HCT116 (cell line): ENCODE data around the gene PPP2R5D. TPM values are rescaled to one million over a fixed set of nuclear protein-coding genes. Genes with fewer than 3 reads are reported as not detected.
A peak's percentile ranks its signal among the peaks of the same experiment; 100 is the strongest.

Experiments used
- ATAC-seq: fragments of 200-7000 bp; cut with Tn5 transposase; 2 replicates; pipeline ENCODE4 v1.9.1; 2020; ENCODE audit warnings: mild to moderate bottlenecking, moderate library complexity
- BruUV-seq: library from RNA; stranded (reverse); fragments of 400-500 nt; replicated peaks from 2 replicates; lab custom pipeline; 2021; lab: Mats Ljungman, UMichigan
- CTCF ChIA-PET: fragments of 300-600 bp; sonication (Branson Sonifier 250); formaldehyde crosslinking; loops from one replicate; lab custom pipeline; 2021; ENCODE audit warnings: antibody characterized with exemption; lab: Charles Lee
- POLR2A ChIA-PET: fragments of 300-600, 350-600 bp; sonication (Branson Sonifier 250); formaldehyde crosslinking; loops from one replicate; lab custom pipeline; 2021; ENCODE audit warnings: antibody characterized with exemption; lab: Charles Lee
- RAD21 ChIA-PET, 2 experiments: fragments of 300-600 bp; sonication (Branson Sonifier 250); formaldehyde crosslinking; loops; one replicate each; lab custom pipeline; 2023; ENCODE audit warnings: low total read pairs in 2 of 2; ENCODE audit not compliant: uncharacterized antibody in 2 of 2, unreplicated experiment in 2 of 2, low non-redundant PET in 1 of 2; lab: Charles Lee
- DNase-seq: peaks from one replicate; pipeline ENCODE4 v3.0.0-alpha.2; 2010; ENCODE audit warnings: low read depth, low spot score
- H2AFZ ChIP-seq: fragments of 200-600 bp; shearing (Covaris generic), sonication (generic); 2 replicates; pipeline ENCODE4 v1.6.1; 2017; ENCODE audit warnings: low read depth, mixed run types, mixed read lengths, antibody characterized with exemption, low read length; ENCODE audit not compliant: poor library complexity, severe bottlenecking
- H3K27ac ChIP-seq: 2 replicates; pipeline ENCODE4 v1.5.1; 2012; ENCODE audit warnings: low read depth, low read length
- H3K27me3 ChIP-seq: fragments of 200-600 bp; sonication (generic); 2 replicates; pipeline ENCODE4 v1.6.1; 2016; ENCODE audit warnings: mixed run types, low read length, mixed read lengths; ENCODE audit not compliant: insufficient read depth
- H3K36me3 ChIP-seq, 2 experiments: fragments of 200-500 bp in 1 of 2; fragments of 200-600 bp in 1 of 2; sonication (Bioruptor generic) in 1 of 2; sonication (generic) in 1 of 2; 2 replicates each; pipeline versions ENCODE4 v1.5.1 to v1.6.1; 2014 to 2016; ENCODE audit warnings: low read length in 2 of 2, inconsistent platforms in 1 of 2, mixed read lengths in 1 of 2, mixed run types in 1 of 2; ENCODE audit not compliant: insufficient read depth in 2 of 2, control insufficient read depth in 1 of 2
- H3K4me1 ChIP-seq, 2 experiments: fragments of 200-600 bp in 1 of 2; sonication (generic) in 1 of 2; 2 replicates each; pipeline versions ENCODE4 v1.5.1 to v1.6.1; 2012 to 2017; ENCODE audit warnings: low read length in 2 of 2, inconsistent platforms in 1 of 2, mild to moderate bottlenecking in 1 of 2, mixed read lengths in 1 of 2, mixed run types in 1 of 2, moderate library complexity in 1 of 2; ENCODE audit not compliant: insufficient read depth in 2 of 2, control insufficient read depth in 1 of 2
- H3K4me2 ChIP-seq: fragments of 200-600 bp; sonication (generic); 2 replicates; pipeline ENCODE4 v1.6.1; 2017; ENCODE audit warnings: mixed run types, low read length, mixed read lengths
- H3K4me3 ChIP-seq, 2 experiments: fragments of 200-600 bp in 1 of 2; sonication (generic) in 1 of 2; replicated peaks in 1 of 2; 2 replicates each; pipeline ENCODE4 v1.5.1; 2011 to 2016; ENCODE audit warnings: low read length in 2 of 2, control low read depth in 1 of 2, low read depth in 1 of 2, mild to moderate bottlenecking in 1 of 2, mixed read lengths in 1 of 2, mixed run types in 1 of 2
- H3K79me2 ChIP-seq: fragments of 200-600 bp; sonication (generic); 2 replicates; pipeline ENCODE4 v1.6.1; 2017; ENCODE audit warnings: mild to moderate bottlenecking, mixed run types, low read length, moderate library complexity, mixed read lengths; ENCODE audit not compliant: insufficient read depth
- H3K9ac ChIP-seq: fragments of 200-600 bp; sonication (generic); 2 replicates; pipeline ENCODE4 v1.6.1; 2016; ENCODE audit warnings: low read length, mixed read lengths
- H3K9me2 ChIP-seq: fragments of 200-600 bp; sonication (generic), shearing (Covaris generic); 2 replicates; pipeline ENCODE4 v1.6.1; 2017; ENCODE audit warnings: mixed run types, mild to moderate bottlenecking, moderate library complexity; ENCODE audit not compliant: insufficient read depth
- H3K9me3 ChIP-seq, 2 experiments: fragments of 200-500 bp in 1 of 2; fragments of 200-600 bp in 1 of 2; sonication (Bioruptor generic) in 1 of 2; sonication (generic) in 1 of 2; 2 replicates each; pipeline ENCODE4 v1.6.1; 2014 to 2017; ENCODE audit warnings: low read length in 2 of 2, mixed read lengths in 2 of 2, inconsistent platforms in 1 of 2, low read depth in 1 of 2, mild to moderate bottlenecking in 1 of 2, mixed run types in 1 of 2, moderate library complexity in 1 of 2; ENCODE audit not compliant: control insufficient read depth in 1 of 2, insufficient read depth in 1 of 2
- H4K20me1 ChIP-seq: fragments of 200-600 bp; sonication (generic), shearing (Covaris generic); 2 replicates; pipeline ENCODE4 v1.6.1; 2017; ENCODE audit warnings: mixed run types, mild to moderate bottlenecking, moderate library complexity; ENCODE audit not compliant: insufficient read depth
- CTCF ChIP-seq, 3 experiments: fragments of 200-600 bp in 1 of 3; sonication (generic) in 1 of 3; IDR thresholded peaks in 2 of 3; conservative IDR thresholded peaks in 1 of 3; 2 replicates each; pipeline ENCODE4 v1.5.1; 2012 to 2017; ENCODE audit warnings: low read depth in 2 of 3, low read length in 2 of 3, antibody characterized with exemption in 1 of 3, borderline replicate concordance in 1 of 3, control low read depth in 1 of 3, mild to moderate bottlenecking in 1 of 3, mixed read lengths in 1 of 3, mixed run types in 1 of 3, moderate library complexity in 1 of 3; ENCODE audit not compliant: insufficient read depth in 1 of 3
- ELF1 ChIP-seq: IDR thresholded peaks from 2 replicates; pipeline ENCODE4 v1.6.1; 2012; ENCODE audit warnings: low read depth, borderline replicate concordance
- JUND ChIP-seq: IDR thresholded peaks from 2 replicates; pipeline ENCODE4 v1.6.1; 2012
- POLR2A ChIP-seq: IDR thresholded peaks from 2 replicates; pipeline ENCODE4 v1.7.0; 2011; ENCODE audit warnings: borderline replicate concordance; ENCODE audit not compliant: insufficient read depth, insufficient read length; ENCODE audit errors: extremely low read depth
- POLR2AphosphoS5 ChIP-seq: IDR thresholded peaks from 2 replicates; pipeline ENCODE4 v1.6.1; 2011; ENCODE audit warnings: mild to moderate bottlenecking, low read depth, low read length, moderate library complexity
- SP1 ChIP-seq: IDR thresholded peaks from 2 replicates; pipeline ENCODE4 v1.6.1; 2012; ENCODE audit warnings: low read depth
- ZBTB33 ChIP-seq: IDR thresholded peaks from 2 replicates; pipeline ENCODE4 v1.6.1; 2011; ENCODE audit warnings: mild to moderate bottlenecking, low read length, moderate library complexity; ENCODE audit not compliant: insufficient replicate concordance; ENCODE audit errors: extremely low read depth
- intact Hi-C: fragments of 100-400 bp; cut with micrococcal nuclease; formaldehyde crosslinking; loops from 2 replicates; pipeline ENCODE4 v1.10.0; 2022
- total RNA-seq: library from RNA; stranded (reverse); gene quantifications from one replicate; pipeline ENCODE4 v1.2.1, GENCODE V29; 2021; ENCODE audit not compliant: unreplicated experiment

The PPP2R5D gene
- total RNA-seq, 1 experiment from 2014 or later: 49.6 TPM

GRCh38 chr6:42959917-42960242 lies 24.5 kb upstream of the PPP2R5D start (continued):
- TF ChIP-seq POLR2A (no peak), CTCF (IDR thresholded peaks at IDR 0.05 in 2 of 3, conservative IDR thresholded peaks at IDR 0.05 in 1 of 3; ENCODE audit: borderline replicate concordance in 1 of 3, insufficient read depth in 1 of 3, low read depth in 2 of 3, low read length in 2 of 3) (no peak), ELF1 (no peak), ZBTB33 (no peak), JUND (no peak)

GRCh38 chr6:42960243-42961019 lies 23.9 kb upstream of the PPP2R5D start, which contains the start of gene GNMT:
GNMT (plus strand) TSS chr6:42960754; CDS start chr6:42960768, 14 bp downstream.
- CTCF ChIA-PET: interaction anchor here (1.4 kb wide), 1 partner anchor 10 kb away, joined by 3 read pairs; no protein-coding TSS in a partner anchor
- RAD21 ChIA-PET: no interaction called here
- DNase-seq (no peak), ATAC-seq (peak; percentile 88)
- peak within 1 kb of the TSS; percentile 51; the same call in 1 of the 2 replicates for H3K9ac ChIP-seq
- H2AFZ ChIP-seq: no peak within 1 kb of the TSS
- H4K20me1 ChIP-seq: no peaks in the 10 kb centered on the region
- peak within 1 kb of the TSS; percentile 50 to 65 for H3K4me3 ChIP-seq
- POLR2A ChIA-PET: no interaction called here
- TF ChIP-seq POLR2AphosphoS5 (0 out of 2 replicates have a peak, but pooled peaks have one; percentile 8), SP1 (no peak)
- H3K9me3 ChIP-seq: no peaks in the 10 kb centered on the region
- peaks cover 10 to 17% of the 10 kb centered on the region in 2 experiments for H3K4me1 ChIP-seq
- peak within 1 kb of the TSS; percentile 99 for H3K4me2 ChIP-seq
- no peaks in the 10 kb centered on the region for H3K79me2 ChIP-seq
- H3K27ac ChIP-seq: no peak within 1 kb of the TSS; the same call in 1 of the 2 replicates
- no peaks in the 10 kb centered on the region for H3K27me3 ChIP-seq
- no peaks in the 10 kb centered on the region for H3K36me3 ChIP-seq
- H3K9me2 ChIP-seq: no peaks in the 10 kb centered on the region
- intact Hi-C loops: loop anchor here (5.0 kb wide), 1 partner anchor 182 kb away; no protein-coding TSS in a partner anchor
- BruUV-seq: no TSS peak
